IMR-90 (cell line): Measurements from ENCODE around the gene PACS1.

Experiments used
- BHLHE40 ChIP-seq: fragments of 150-350 bp; IDR thresholded peaks from 2 replicates; pipeline ENCODE4 v1.6.1; 2016; ENCODE audit warnings: mild to moderate bottlenecking, low read depth, low read length
- CEBPB ChIP-seq: IDR thresholded peaks from 2 replicates; pipeline ENCODE4 v1.6.1; 2012; ENCODE audit warnings: low read depth, low read length, improper control_type of control experiment
- CTCF ChIP-seq: conservative IDR thresholded peaks from 2 replicates; pipeline ENCODE4 v1.5.1; 2012; ENCODE audit warnings: mild to moderate bottlenecking, low read depth, low read length, improper control_type of control experiment
- ELK1 ChIP-seq: fragments of 150-350 bp; IDR thresholded peaks from 2 replicates; pipeline ENCODE4 v1.6.1; 2016; ENCODE audit warnings: low read depth, mild to moderate bottlenecking, low read length, moderate library complexity, borderline replicate concordance
- FOS ChIP-seq: fragments of 150-350 bp; IDR thresholded peaks from 2 replicates; pipeline ENCODE4 v1.6.1; 2016; ENCODE audit warnings: low read depth, low read length
- MAZ ChIP-seq: IDR thresholded peaks from 2 replicates; pipeline ENCODE4 v1.6.1; 2012; ENCODE audit warnings: low read depth, mild to moderate bottlenecking, low read length, improper control_type of control experiment, moderate library complexity, borderline replicate concordance
- MXI1 ChIP-seq: IDR thresholded peaks from 2 replicates; pipeline ENCODE4 v1.6.1; 2012; ENCODE audit warnings: low read depth, mild to moderate bottlenecking, low read length, moderate library complexity, borderline replicate concordance
- NFE2L2 ChIP-seq: fragments of 150-350 bp; IDR thresholded peaks from 2 replicates; pipeline ENCODE4 v1.6.1; 2016; ENCODE audit warnings: low read depth, mild to moderate bottlenecking, low read length
- POLR2A ChIP-seq: IDR thresholded peaks from 2 replicates; pipeline ENCODE4 v1.6.1; 2012; ENCODE audit warnings: mild to moderate bottlenecking, low read depth, low read length
- RAD21 ChIP-seq: IDR thresholded peaks from 2 replicates; pipeline ENCODE4 v1.6.1; 2012; ENCODE audit warnings: low read length, improper control_type of control experiment
- RCOR1 ChIP-seq: IDR thresholded peaks from 2 replicates; pipeline ENCODE4 v1.6.1; 2012; ENCODE audit warnings: mild to moderate bottlenecking, low read length, improper control_type of control experiment; ENCODE audit not compliant: insufficient replicate concordance
- RFX5 ChIP-seq: IDR thresholded peaks from 2 replicates; pipeline ENCODE4 v1.8.0; 2012; ENCODE audit warnings: low read depth, mild to moderate bottlenecking, low read length, moderate library complexity
- USF2 ChIP-seq: fragments of 150-350 bp; IDR thresholded peaks from 2 replicates; pipeline ENCODE4 v1.6.1; 2017; ENCODE audit warnings: mild to moderate bottlenecking, antibody characterized with exemption, low read length, low read depth

- TF ChIP-seq RCOR1 (no peak), RFX5 (no peak), USF2 (no peak), CTCF (no peak), POLR2A (no peak), MXI1 (no peak), ELK1 (no peak), RAD21 (no peak), MAZ (no peak), CEBPB (no peak), FOS (no peak), NFE2L2 (no peak), BHLHE40 (no peak)
Measured at GRCh38 chr11:66186470-66186869, 116.4 kb downstream of the PACS1 start.
